Activated CD8-positive, alpha-beta memory T cell treated with anti-CD3 and anti-CD28 coated beads, Interleukin-2, amount 50 U/mL, for 4 hours (primary cell): Measurements from ENCODE around the gene ERCC1.

Experiments used
- DNase-seq: peaks from one replicate; pipeline ENCODE4 v3.0.0-alpha.2; 2020

Gene ERCC1

GRCh38 chr19:45403781-45404556 lies 19.7 kb downstream of the ERCC1 start:
- DNase-seq: peak; percentile 67

- no peak for DNase-seq
Observed at GRCh38 chr19:45403272-45403671, 20.4 kb downstream of the ERCC1 start.

DNA sequence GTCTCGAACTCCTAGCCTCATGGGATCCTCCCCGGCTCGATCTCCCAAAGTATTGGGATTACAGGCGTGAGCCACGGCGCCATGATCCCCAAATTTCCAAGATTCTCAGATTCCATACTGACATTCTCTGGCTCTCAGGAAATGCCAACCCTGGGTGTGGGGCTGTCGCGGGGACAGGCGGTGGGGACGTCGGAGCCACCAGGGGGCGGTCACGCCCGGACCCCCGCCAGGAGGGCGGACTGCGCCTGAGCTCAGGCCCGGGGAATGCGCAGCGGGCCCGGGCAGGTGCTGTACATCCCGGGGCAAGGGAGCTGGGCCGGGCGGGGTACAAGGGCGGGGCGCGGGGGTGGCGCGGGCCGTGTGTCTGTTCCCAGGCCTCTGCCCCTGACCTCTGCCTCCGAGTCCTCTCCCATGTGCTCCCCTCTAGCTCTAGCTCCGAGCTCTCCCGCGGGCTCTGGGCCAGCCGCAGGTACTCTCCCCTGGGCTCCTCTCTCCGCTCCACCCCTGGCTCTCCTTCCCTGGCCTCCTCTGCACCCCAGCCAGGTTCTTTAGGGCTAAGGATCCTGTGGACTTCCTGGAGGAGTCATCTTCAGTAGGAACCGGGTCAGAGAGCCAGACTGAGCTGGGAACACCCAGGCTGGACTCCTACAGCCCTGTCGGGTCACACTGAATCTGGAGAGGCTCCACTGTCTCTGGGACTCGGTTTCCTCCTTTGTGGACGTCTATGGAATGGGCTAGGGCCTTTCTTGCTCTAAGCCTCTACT lies 21.2 kb downstream of the ERCC1 start:
- DNase-seq: peak; percentile 39

GRCh38 chr19:45401815-45402214 lies 21.9 kb downstream of the ERCC1 start:
- no peak for DNase-seq

GRCh38 chr19:45400192-45400591 lies 23.5 kb downstream of the ERCC1 start:
- no peak for DNase-seq

- no peak for DNase-seq
Observed at GRCh38 chr19:45395821-45396617, 27.7 kb downstream of the ERCC1 start.

- DNase-seq: no peak
Observed at GRCh38 chr19:45391871-45392665, 31.6 kb downstream of the ERCC1 start.

DNA sequence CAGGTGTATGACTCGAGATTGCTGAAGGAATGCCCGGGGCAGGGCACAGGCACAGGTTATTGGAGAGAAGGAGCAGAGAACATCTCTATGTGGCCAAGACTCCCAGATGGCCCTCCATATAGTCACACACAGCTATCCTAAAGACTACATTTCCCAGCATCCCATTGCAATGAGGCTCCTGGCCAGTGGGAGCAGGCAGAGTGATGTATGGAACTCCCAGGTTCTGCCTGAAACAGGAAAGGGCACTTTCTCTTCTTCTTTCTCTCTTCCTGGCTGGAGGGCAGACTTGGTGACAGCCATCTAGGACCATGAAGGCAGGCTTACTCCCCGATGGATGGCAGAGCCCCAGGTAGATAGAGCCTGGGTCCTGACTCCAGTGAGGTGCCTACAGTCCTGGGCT lies 32.4 kb downstream of the ERCC1 start:
- DNase-seq: no peak

DNA sequence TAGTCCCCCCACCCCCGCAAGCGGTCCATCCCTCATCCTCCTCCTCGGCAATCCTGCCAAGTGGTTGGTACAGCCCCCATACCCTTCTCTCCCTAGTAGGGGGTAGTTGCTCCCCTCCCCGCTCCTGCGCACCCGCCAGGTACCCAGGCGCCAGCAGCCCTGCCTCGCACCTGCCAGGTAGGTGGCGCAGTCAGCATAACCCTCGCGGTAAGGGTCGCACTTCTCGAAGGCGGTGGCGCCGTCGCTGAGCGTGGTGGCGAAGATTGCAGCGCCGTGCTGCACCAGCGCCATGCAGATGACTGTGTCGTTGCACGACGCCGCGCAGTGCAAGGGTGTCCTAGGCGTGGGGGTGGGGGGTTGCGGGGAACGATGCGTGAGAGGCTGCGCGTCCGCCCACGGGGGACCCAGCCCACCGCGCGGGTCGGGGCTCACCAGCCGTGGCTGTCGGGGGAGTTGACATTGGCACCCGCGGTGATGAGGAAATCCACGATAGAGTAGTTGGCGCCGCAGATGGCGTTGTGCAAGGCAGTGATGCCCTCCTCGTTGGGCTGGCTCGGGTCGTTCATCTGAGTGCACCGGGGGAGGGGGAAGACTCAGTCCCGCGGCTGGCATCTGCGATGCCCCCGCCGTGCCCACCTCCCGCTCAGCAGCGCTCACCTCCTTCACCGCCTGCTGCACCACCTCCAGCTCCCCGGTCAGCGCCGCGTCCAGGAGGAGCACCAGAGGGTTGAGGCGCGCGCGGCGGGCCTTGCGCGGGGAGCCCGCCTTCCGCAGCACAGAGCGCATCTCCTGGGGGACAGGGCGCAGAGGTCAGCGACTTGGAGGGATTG lies 38.1 kb downstream of the ERCC1 start:
- DNase-seq: no peak

DNA sequence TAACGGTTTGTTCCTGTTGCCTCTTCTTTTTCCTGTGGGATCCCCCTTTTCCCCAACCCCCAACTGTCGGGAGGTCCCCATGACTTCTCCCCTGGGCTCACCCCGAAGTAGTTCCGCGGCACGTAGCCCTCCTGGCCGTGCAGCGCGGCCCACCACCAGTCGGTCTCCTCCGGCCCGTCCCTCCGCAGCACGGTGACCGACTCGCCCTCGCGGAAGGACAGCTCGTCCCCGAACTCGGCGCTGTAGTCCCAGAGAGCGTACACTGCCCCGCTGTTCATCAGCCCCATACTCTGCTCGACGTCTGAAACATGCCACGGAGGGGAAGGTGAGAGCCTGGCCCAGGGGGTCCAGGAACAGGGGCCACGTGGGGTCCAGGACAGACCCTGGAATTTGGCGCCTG lies 41.3 kb downstream of the ERCC1 start:
- DNase-seq: no peak

DNA sequence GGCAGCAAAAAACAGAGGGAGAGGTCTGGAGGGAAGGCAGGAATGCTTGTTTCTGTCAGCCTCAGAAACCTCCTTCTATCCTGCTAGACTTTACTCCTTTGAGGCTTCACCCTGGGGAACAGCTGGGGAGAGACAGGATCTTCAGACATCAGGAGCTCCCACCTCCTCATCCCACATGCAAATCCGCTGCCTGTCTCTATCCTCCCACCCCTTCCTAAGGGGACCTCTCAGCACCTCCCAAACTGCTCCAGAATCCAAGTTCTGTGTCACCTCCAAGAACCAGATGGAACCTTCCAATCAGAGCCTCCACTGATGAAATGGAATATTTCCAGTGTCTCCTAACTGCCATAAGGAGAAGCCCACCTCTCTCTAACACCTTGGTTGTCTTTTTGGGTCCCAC lies 43.6 kb downstream of the ERCC1 start:
- DNase-seq: no peak

- no peak for DNase-seq
Observed at GRCh38 chr19:45376045-45376724, 47.5 kb downstream of the ERCC1 start.

GRCh38 chr19:45370410-45371204 lies 53.1 kb downstream of the ERCC1 start, which contains the start of gene ERCC2:
TSS of gene ERCC2 (minus strand) at chr19:45370573. CDS start at chr19:45370540, 33 bp downstream.
- peak; percentile 99 for DNase-seq

- no peak for DNase-seq
Observed at GRCh38 chr19:45368737-45369340, 54.9 kb downstream of the ERCC1 start.

GRCh38 chr19:45368127-45368526 lies 55.6 kb downstream of the ERCC1 start:
- DNase-seq: no peak

GRCh38 chr19:45364696-45365095 lies 59.0 kb downstream of the ERCC1 start:
- DNase-seq: no peak

- DNase-seq: no peak
Observed at GRCh38 chr19:45363861-45364459, 59.8 kb downstream of the ERCC1 start.

- no peak for DNase-seq
Observed at GRCh38 chr19:45362291-45362690, 61.4 kb downstream of the ERCC1 start.

GRCh38 chr19:45361608-45362007 lies 62.1 kb downstream of the ERCC1 start:
- no peak for DNase-seq
